Natural killer cell (primary cell): ENCODE measurements around the gene SPDYE6. TPM values are rescaled to one million over a fixed set of nuclear protein-coding genes. Genes with fewer than 3 reads are reported as not detected.

Source experiments
- ATAC-seq, 3 donors: fragments of 150-1000 bp in 2 of 3; fragments of 200-7000 bp in 1 of 3; cut with Tn5 transposase; 1 replicate in 1 of 3; 2 replicates in 2 of 3; pipeline ENCODE4 v1.10.0; 2021; ENCODE audit warnings: mild to moderate bottlenecking in 2 of 3, moderate library complexity in 2 of 3
- DNase-seq, 2 donors: peaks; one replicate each; pipeline versions ENCODE4 v3.0.0 to v3.0.0-alpha.2; 2013 to 2021; ENCODE audit warnings: mixed read lengths in 1 of 2
- H3K27ac ChIP-seq: one replicate; pipeline ENCODE4 v1.5.1; 2013; ENCODE audit warnings: mild to moderate bottlenecking, low read length
- H3K27me3 ChIP-seq: one replicate; pipeline ENCODE4 v1.6.1; 2013; ENCODE audit warnings: low read length; ENCODE audit not compliant: control insufficient read depth, insufficient read depth
- H3K36me3 ChIP-seq: one replicate; pipeline ENCODE4 v1.6.1; 2013; ENCODE audit warnings: low read length; ENCODE audit not compliant: control insufficient read depth, insufficient read depth
- H3K4me1 ChIP-seq: one replicate; pipeline ENCODE4 v1.6.1; 2013; ENCODE audit warnings: low read length; ENCODE audit not compliant: control insufficient read depth, insufficient read depth
- H3K4me3 ChIP-seq: one replicate; pipeline ENCODE4 v1.5.1; 2013; ENCODE audit warnings: low read length
- H3K9me3 ChIP-seq: one replicate; pipeline ENCODE4 v1.6.1; 2013; ENCODE audit warnings: low read length; ENCODE audit not compliant: control insufficient read depth, insufficient read depth
- H3K27ac Mint-ChIP-seq, 2 donors: one replicate each; pipeline ENCODE4 v1.8.0; 2022; ENCODE audit warnings: mild to moderate bottlenecking in 2 of 2, mixed read lengths in 2 of 2, moderate library complexity in 1 of 2
- H3K27me3 Mint-ChIP-seq, 2 donors: one replicate each; pipeline ENCODE4 v1.8.0; 2022; ENCODE audit warnings: low read depth in 2 of 2, mixed read lengths in 2 of 2
- H3K36me3 Mint-ChIP-seq: one replicate; pipeline ENCODE4 v1.8.0; 2022; ENCODE audit warnings: mixed read lengths
- H3K4me1 Mint-ChIP-seq, 2 donors: one replicate each; pipeline ENCODE4 v1.8.0; 2022; ENCODE audit warnings: mixed read lengths in 2 of 2
- H3K4me3 Mint-ChIP-seq: one replicate; pipeline ENCODE4 v1.8.0; 2022; ENCODE audit warnings: mild to moderate bottlenecking, moderate library complexity, mixed read lengths
- H3K9me3 Mint-ChIP-seq, 2 donors: one replicate each; pipeline ENCODE4 v1.8.0; 2022; ENCODE audit warnings: mixed read lengths in 2 of 2
- WGBS: methylation state at CpG from one replicate; pipeline ENCODE4 v1.1.7; 2013; ENCODE audit warnings: missing lambda C conversion rate; ENCODE audit not compliant: insufficient coverage; 5-methylcytosine and 5-hydroxymethylcytosine counted together
- intact Hi-C: fragments of 100-400 bp; cut with micrococcal nuclease; formaldehyde crosslinking; loops from one replicate; pipeline ENCODE4 v1.14.2; 2022
- total RNA-seq, 4 donors: library from RNA; stranded (reverse); fragments of 120-200 nt in 1 of 4; gene quantifications; one replicate each; pipeline versions ENCODE4 v1.2.3 to v1.2.4, GENCODE V29; 2013 to 2022
- TF ChIP-seq, protein P1 (sequence below): fragments of 200-600 bp; IDR thresholded peaks from one replicate; pipeline ENCODE4 v1.8.0; 2022; ENCODE audit warnings: antibody characterized with exemption

SPDYE6 gene
- total RNA-seq, 3 donors from 2014 or later (not counting 1 experiment from before 2014, with no cell fraction given) = not detected

DNA sequence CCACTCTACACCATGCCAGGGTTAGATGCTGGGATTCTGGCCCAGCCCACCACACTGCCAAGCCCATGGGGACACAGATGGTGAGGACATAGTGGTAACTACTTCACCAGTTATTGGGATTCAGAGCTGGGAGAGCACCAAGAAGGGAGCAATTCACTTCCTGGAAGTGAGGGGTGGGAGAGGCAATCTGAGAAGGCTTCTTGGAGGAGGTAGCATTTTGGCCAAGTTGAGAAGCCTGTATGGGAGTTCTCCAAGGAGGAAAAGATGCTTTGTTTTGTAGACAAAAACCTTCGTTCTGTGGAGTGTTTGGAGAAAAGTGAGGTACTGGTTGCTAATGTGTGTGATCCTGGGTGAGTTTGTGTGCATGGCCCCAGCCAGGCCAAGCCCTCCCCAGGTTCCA lies 36.1 kb upstream of the SPDYE6 start:
- Histone ChIP-seq H3K27me3 (no peaks in the 10 kb centered on the region), H3K36me3 (peaks cover 2% of the 10 kb centered on the region), H3K4me3 (no peak overlapping the region), H3K27ac (no peak overlapping the region), H3K4me1 (peaks cover 19% of the 10 kb centered on the region), H3K9me3 (no peaks in the 10 kb centered on the region)
- Mint-ChIP-seq H3K36me3 (no peaks in the 10 kb centered on the region), H3K4me1 (peaks cover 14% of the 10 kb centered on the region in 2 donors), H3K27ac (no peak overlapping the region), H3K9me3 (no peaks in the 10 kb centered on the region), H3K27me3 (no peaks in the 10 kb centered on the region), H3K4me3 (no peak overlapping the region)
- ATAC-seq (no peak), DNase-seq (no peak)
- 100% methylated on average over 1 of the region's 1 CpG for WGBS
- intact Hi-C loops = no loop called here
- TF ChIP-seq, protein P1, sequence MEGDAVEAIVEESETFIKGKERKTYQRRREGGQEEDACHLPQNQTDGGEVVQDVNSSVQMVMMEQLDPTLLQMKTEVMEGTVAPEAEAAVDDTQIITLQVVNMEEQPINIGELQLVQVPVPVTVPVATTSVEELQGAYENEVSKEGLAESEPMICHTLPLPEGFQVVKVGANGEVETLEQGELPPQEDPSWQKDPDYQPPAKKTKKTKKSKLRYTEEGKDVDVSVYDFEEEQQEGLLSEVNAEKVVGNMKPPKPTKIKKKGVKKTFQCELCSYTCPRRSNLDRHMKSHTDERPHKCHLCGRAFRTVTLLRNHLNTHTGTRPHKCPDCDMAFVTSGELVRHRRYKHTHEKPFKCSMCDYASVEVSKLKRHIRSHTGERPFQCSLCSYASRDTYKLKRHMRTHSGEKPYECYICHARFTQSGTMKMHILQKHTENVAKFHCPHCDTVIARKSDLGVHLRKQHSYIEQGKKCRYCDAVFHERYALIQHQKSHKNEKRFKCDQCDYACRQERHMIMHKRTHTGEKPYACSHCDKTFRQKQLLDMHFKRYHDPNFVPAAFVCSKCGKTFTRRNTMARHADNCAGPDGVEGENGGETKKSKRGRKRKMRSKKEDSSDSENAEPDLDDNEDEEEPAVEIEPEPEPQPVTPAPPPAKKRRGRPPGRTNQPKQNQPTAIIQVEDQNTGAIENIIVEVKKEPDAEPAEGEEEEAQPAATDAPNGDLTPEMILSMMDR = no peak

DNA sequence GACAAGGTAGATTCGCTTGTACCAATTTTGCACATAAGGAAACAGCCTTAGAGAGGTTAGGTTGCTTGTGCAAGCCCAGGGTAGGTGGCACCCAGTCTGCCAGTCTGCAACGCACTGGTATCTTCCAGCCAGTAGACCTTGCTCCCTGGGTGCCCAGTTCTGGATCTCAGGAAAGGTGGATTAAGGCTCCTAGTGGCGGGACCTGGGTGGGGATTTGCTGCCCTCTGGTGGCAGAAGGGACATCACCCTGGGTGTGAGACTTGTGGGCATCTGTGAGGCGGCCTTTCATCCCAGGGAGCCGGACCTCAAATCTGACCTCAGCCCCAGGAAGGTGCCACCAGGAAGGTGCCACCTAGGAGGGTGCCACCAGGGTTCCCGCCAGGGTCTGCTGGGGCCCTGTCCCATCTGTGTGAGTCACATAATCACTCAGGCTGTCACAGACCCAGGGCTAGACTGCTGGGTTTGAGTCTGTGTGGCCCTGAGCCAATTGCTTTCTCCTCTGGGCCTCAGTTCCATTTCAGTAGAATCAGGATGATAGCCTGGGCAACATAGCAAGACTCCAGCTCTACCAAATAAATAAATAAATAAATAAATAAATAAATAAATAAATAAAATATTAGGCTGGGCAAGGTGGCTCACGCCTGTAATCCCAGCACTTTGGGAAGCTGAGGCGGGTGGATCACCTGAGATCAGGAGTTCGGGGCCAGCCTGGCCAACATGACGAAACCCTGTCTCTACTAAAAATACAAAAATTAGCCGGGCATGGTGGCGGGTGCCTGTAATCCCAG lies 34.6 kb upstream of the SPDYE6 start:
- ATAC-seq (peak; percentile 75 to 86 (median 81)), DNase-seq (peak; percentile 66 to 83)
- Mint-ChIP-seq H3K27me3 (no peaks in the 10 kb centered on the region), H3K4me3 (no peak overlapping the region), H3K9me3 (no peaks in the 10 kb centered on the region), H3K4me1 (peaks cover 5% of the 10 kb centered on the region in 2 donors), H3K27ac (no peak overlapping the region), H3K36me3 (no peaks in the 10 kb centered on the region)
- Histone ChIP-seq H3K27me3 (no peaks in the 10 kb centered on the region), H3K36me3 (peaks cover 2% of the 10 kb centered on the region), H3K27ac (no peak overlapping the region), H3K4me1 (peaks cover 8% of the 10 kb centered on the region), H3K9me3 (no peaks in the 10 kb centered on the region), H3K4me3 (no peak overlapping the region)
- intact Hi-C loops = loop anchor here (1.0 kb wide), 1 partner anchor 112 kb away; no protein-coding TSS in a partner anchor
- TF ChIP-seq, protein P1 = peak; percentile 83
- 48% methylated on average over 6 of the region's 12 CpGs for WGBS

DNA sequence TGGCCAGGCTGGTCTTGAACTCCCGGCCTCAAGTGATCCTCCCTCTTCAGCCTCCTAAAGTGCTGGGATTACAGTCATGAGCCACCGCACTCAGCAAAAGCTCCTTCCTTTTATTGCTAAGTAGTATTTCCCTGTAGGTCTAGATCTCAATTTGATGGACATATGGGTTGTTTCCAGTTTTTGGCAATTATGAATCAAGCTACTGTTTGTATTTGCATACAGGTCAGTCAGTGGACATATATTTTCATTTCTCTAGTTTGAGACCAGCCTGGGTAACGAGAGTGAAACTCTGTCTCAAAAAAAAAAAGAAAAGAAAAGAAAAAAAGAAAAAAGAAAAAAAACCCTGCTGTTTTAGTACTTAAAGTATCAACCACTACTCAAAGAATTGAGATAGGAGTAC lies 33.6 kb upstream of the SPDYE6 start:
- H3K27me3 ChIP-seq = no peaks in the 10 kb centered on the region
- Mint-ChIP-seq H3K9me3 (no peaks in the 10 kb centered on the region), H3K4me1 (no peaks in the 10 kb centered on the region), H3K4me3 (no peak overlapping the region), H3K27me3 (no peaks in the 10 kb centered on the region), H3K27ac (no peak overlapping the region), H3K36me3 (no peaks in the 10 kb centered on the region)
- H3K9me3 ChIP-seq = no peaks in the 10 kb centered on the region
- H3K4me1 ChIP-seq = no peaks in the 10 kb centered on the region
- TF ChIP-seq, protein P1 = no peak
- H3K36me3 ChIP-seq = peaks cover 2% of the 10 kb centered on the region
- H3K27ac ChIP-seq = no peak overlapping the region
- ATAC-seq = no peak
- 61% methylated on average over 3 of the region's 3 CpGs for WGBS
- intact Hi-C loops = loop anchor here (1.0 kb wide), 1 partner anchor 111 kb away; no protein-coding TSS in a partner anchor
- DNase-seq = no peak
- H3K4me3 ChIP-seq = no peak overlapping the region
